Suppressor macrophage treated with lipopolysaccharide for 4 hours (primary cell): ENCODE measurements around the gene GSK3B.
"Not testable (repeated sequence)": the region's sequence is repeated elsewhere in the genome, so short reads cannot be mapped to it uniquely, and the experiment has no call there.

ENCODE experiments used
- DNase-seq: peaks from one replicate; pipeline ENCODE4 v3.0.0-alpha.2; 2020

Gene GSK3B

GRCh38 chr3:119998166-119998565 is 96.1 kb downstream of the GSK3B start:
- DNase-seq, result no peak

DNA sequence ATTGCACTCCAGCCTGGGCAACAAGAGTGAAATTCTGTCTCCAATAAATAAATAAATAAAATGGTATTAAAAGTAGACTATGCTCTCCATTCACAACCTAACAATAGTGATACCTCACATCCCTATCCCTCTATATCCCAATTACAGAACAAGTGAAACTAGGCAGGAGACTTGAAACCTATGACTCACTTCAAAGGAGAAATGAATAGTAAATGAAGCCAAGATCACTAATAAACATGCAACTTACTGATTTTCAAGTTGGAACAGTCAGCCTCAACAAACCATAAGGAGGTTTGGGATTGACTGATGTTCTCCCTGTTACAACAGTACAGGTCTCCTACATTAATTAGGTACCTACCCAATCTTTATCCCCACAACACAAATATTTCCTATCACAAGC is 103.4 kb downstream of the GSK3B start:
- peak; percentile 59 for DNase-seq

DNA sequence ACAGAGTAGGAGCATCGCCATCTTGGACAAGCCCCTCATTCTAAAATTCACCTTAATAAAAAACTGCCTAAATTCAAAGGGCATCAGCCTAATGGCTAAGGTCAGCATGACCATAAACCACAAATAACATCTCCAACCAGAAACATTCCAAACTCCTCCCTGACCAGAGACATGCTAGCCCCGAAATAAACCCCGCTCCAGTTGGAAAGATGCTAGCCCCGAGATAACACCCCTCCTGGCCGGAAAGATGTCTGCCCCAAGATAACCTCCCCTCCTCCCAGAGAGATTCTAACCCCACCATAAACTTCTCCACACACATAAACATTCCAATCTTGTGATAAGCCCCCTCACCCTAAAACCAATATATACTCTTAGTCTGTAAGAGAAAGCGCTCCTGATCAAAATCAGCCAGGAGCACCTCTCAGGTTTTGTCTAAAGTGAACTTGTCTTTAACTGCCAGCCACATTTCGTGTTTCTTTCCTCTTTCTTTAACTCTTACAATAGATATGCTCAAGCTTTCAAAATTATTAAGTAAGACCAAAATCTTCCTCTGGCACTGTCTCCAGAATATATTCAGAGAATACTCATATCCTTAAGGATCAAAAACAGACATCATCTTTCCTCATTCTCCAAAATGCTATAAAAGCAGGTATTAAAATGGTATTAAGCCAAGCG is 104.1 kb downstream of the GSK3B start:
- DNase-seq, result peak; percentile 8

DNA sequence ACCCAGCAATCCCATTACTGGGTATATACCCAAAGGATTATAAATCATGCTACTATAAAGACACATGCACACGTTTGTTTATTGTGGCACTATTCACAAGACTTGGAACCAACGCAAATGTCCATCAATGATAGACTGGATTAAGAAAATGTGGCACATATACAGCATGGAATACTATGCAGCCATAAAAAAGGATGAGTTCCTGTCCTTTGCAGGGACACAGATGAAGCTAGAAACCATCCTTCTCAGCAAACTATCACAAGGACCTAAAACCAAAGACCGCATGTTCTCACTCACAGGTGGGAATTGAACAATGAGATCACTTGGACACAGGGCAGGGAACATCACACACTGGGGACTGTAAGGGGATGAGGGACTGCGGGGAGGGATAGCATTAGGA is 107.4 kb downstream of the GSK3B start:
- not testable (repeated sequence) for DNase-seq

- no peak for DNase-seq
These were observed 112.9 kb downstream of the GSK3B start for GRCh38 chr3:119981386-119981785.

GRCh38 chr3:119978554-119979208 is 115.6 kb downstream of the GSK3B start:
- no peak for DNase-seq

GRCh38 chr3:119977353-119977752 is 116.9 kb downstream of the GSK3B start:
- DNase-seq, result no peak

- DNase-seq, result no peak
These were observed 118.0 kb downstream of the GSK3B start for GRCh38 chr3:119976214-119976613.

DNA sequence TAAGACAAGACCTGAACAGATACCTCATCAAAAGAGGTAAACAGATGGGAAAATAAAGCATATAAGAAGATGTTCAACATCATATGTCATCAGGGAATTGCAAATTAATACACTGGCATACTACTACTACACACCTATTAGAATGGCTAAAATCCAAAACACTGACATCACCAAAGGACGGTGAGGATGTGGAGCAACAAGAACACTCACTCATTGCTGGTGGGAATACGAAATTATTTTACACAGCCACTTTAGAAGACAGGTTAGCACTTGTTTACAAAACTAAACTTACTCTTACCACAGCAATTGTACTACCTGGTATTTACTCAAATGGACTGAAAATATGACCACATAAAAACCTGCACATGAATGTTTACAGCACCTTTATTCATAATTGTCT is 119.6 kb downstream of the GSK3B start:
- DNase-seq, result no peak

GRCh38 chr3:119973018-119973646 is 121.1 kb downstream of the GSK3B start:
- DNase-seq, result no peak

DNA sequence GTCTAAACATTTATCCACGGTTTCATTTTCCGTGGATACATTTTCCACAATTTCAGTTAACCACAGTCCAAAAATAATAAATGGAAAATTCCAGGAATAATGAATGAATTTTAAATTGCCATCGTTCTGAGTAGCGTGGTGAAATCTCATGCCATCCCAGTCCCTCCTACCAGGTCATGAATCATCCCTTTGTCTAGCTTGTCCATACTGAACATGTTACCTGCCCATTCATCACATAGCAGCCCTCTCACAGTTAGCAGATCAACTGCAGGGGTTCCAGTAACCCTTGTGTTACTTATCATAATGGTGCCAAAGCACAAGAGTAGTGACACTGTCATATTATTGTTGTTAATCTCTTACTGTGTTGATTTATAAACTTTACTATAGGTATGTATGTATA is 124.5 kb downstream of the GSK3B start:
- DNase-seq, result no peak

DNA sequence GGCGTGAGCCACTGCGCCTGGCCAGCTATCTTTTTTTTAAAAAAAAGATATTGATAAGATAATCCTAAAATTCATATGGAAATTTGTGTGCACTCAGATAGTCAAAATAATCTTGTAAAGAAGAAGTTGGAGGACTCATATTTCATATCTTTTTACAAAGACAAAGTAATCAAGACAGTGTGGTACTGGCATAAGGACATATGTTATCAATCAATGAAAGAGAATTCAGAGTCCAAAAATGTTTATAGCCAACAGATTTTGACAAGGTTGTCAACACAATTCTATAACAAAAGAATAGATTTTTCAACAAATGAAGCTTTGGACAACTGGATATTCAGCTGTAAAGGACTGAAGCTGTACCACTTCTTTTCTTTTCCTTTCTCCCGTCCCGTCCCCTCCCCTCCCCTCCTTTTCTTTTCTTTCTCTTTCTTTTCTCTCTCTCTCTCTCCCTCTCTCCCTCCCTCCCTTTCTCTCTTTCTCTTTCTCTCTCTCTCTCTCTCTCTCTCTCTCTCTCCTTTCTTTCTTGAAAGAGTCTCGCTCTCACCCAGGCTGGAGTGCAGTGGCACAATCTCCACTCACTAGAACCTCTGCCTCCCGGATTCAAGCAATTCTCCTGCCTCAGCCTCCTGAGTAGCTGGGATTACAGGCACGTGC is 126.8 kb downstream of the GSK3B start:
- DNase-seq, result no peak

- DNase-seq, result no peak
These were observed 128.6 kb downstream of the GSK3B start for GRCh38 chr3:119965692-119966091.

DNA sequence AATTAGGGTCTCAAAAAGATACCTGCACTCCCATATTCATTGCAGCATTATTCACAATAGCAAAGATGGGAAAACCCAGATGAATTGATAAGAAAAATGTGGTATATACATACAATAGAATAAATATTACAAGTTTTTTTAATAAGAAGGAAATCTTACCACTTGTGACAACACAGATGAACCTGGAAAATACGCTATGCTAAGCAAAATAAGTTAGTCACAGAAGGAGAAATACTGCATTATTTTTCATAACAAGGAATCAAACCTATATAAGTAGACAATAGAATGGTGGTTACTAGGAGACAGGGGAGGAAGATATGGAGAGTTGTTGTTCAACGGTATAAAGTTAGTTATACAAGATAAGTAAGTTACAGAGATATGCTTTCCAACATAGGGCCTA is 130.0 kb downstream of the GSK3B start:
- no peak for DNase-seq

DNA sequence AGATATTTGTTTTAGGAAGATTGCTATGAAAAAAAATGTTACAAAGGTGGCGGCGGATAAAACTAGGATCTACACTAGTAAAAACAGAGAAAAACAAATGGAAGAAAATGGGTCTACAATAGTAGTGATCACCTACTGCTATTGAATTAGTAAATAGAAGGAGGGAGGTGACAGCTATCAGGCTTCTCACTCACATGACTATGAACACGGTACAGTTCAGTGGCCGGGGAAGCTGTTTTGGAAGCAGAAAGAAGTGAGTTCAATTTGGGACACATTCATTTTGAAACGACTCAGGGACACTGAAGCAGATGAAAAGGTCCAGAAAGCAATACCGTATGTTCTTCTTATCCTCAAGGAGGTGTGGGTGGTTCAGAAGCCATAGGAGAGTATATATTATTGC is 138.3 kb downstream of the GSK3B start:
- DNase-seq, result no peak

- DNase-seq, result no peak
These were observed 143.5 kb downstream of the GSK3B start for GRCh38 chr3:119950666-119951325.

- no peak for DNase-seq
These were observed 149.0 kb downstream of the GSK3B start for GRCh38 chr3:119945291-119945690.

DNA sequence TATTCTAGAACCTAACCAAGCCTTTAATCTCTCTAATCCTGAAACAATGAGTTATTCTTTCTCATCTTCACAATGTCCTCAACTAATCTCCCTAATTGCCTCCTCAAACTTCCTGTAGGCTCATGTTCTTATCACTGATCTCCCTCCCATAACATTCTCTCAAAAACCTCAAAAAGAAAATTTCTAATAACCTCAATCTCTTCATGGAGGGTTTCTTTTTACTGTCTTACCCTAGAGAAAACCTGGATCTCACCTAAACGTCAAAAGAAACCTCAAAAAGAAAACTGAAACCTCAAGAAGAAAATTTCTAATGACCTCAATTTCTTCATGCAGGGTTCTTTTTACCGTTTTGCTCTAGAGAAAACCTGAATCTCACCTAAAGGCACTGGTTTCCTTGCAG is 150.2 kb downstream of the GSK3B start:
- DNase-seq, result no peak

DNA sequence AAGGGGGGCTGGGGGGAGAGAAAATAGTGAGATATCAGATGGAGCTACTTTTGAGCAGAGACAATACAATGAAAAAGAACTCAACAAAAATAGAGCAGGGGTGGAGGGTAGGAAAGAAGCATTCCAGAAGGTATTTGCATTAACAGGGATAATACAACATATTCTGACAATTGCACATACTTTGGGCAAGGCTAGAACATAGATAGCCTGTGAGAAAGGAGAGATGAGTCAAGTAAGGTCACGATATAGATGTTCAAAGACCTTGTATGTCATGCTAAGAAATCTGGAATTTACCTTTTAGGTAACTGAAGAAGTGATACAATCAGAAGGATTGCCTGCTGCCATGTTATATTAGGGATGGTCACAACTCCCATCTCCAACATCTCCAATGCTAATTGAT is 155.2 kb downstream of the GSK3B start:
- DNase-seq, result no peak

DNA sequence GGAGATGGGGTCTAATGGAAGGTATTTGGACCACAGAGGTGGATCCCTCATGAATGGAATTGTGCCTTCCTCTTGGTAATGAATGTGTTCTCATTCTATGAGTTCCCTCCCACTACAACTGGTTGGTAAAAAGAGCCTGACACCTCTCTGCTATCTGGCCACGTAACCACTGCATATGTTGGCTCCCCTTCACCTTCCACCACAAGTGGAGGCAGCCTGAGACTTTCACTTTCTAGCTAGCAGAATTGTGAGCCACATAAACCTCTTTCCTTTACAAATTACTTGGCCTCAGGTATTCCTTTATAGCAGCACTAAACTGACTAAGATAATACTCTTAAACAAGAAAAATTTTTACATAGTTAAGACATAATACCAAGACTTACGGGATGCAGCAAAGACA is 157.0 kb downstream of the GSK3B start:
- no peak for DNase-seq

GRCh38 chr3:119934249-119934648 is 160.0 kb downstream of the GSK3B start:
- DNase-seq, result no peak

GRCh38 chr3:119933207-119933606 is 161.0 kb downstream of the GSK3B start:
- no peak for DNase-seq

GRCh38 chr3:119930286-119930685 is 164.0 kb downstream of the GSK3B start:
- DNase-seq, result no peak
